ENCODE data around the gene CDK5R2. TPM values are rescaled to one million over a fixed set of nuclear protein-coding genes. Genes with fewer than 3 reads are reported as not detected.

The CDK5R2 gene
- total RNA-seq = 1.7 and 1.9 TPM in 2 replicates
- long read RNA-seq = 0 reads

DNA sequence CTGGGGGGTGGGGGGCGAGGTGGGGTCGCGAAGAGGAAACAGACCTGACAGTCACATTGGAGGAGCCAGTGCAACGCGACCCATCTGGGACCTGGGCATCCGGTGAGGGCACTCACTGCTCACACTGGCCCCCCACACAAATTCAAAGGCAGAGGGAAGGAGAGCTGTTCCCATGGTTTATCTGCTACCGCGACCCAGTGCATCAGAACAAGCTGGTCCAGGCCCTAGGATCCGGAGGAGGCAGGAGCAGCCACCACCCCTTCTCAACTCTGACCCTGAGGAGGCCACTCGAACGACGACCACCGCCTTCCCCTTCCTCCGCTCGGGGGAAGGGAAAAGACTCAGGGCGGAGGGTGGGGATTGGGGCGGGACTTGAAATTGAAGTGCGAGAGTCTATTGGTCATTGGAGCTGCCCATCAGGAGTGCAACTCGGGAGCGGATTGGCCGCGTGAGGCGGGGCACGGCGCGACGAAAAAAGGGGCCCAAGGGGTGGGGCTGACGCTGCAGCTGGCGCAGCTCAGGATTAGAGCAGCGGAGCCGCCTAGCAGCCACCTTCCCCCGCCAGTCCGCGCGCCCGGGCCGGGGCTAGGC, at the start of gene CDK5R2:
TSS of gene CDK5R2 (plus strand) at position 526 of the 591 bp plus-strand sequence. CDS start 155 bp downstream, outside the sequence.
- H3K4me1 Mint-ChIP-seq = peaks cover 38% of the 10 kb centered on the region
- H3K27ac Mint-ChIP-seq (ENCODE audit: unreplicated experiment) = no peak within 1 kb of the TSS
- TF ChIP-seq, protein P1, sequence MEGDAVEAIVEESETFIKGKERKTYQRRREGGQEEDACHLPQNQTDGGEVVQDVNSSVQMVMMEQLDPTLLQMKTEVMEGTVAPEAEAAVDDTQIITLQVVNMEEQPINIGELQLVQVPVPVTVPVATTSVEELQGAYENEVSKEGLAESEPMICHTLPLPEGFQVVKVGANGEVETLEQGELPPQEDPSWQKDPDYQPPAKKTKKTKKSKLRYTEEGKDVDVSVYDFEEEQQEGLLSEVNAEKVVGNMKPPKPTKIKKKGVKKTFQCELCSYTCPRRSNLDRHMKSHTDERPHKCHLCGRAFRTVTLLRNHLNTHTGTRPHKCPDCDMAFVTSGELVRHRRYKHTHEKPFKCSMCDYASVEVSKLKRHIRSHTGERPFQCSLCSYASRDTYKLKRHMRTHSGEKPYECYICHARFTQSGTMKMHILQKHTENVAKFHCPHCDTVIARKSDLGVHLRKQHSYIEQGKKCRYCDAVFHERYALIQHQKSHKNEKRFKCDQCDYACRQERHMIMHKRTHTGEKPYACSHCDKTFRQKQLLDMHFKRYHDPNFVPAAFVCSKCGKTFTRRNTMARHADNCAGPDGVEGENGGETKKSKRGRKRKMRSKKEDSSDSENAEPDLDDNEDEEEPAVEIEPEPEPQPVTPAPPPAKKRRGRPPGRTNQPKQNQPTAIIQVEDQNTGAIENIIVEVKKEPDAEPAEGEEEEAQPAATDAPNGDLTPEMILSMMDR (conservative IDR thresholded peaks at IDR 0.05) = no peak
- H3K27me3 Mint-ChIP-seq (ENCODE audit: low read depth) = peaks cover 90% of the 10 kb centered on the region
- peak; percentile 98 for DNase-seq (ENCODE audit: low read depth, low spot score)
- H3K36me3 Mint-ChIP-seq (ENCODE audit: low read depth) = no peaks in the 10 kb centered on the region
- no peaks in the 10 kb centered on the region for H3K9me3 Mint-ChIP-seq
- H3K4me3 Mint-ChIP-seq = peak within 1 kb of the TSS; percentile 88

GRCh38 chr2:218910741-218911140, 48.7 kb upstream of the CDK5R2 start:
- no peak overlapping the region for H3K27ac Mint-ChIP-seq (ENCODE audit: unreplicated experiment)
- no peaks in the 10 kb centered on the region for H3K9me3 Mint-ChIP-seq
- peaks cover 25% of the 10 kb centered on the region for H3K27me3 Mint-ChIP-seq (ENCODE audit: low read depth)
- TF ChIP-seq, protein P1 (conservative IDR thresholded peaks at IDR 0.05) = no peak
- DNase-seq (ENCODE audit: low read depth, low spot score) = no peak
- no peaks in the 10 kb centered on the region for H3K36me3 Mint-ChIP-seq (ENCODE audit: low read depth)
- H3K4me3 Mint-ChIP-seq = peak overlapping the region; percentile 50
- H3K4me1 Mint-ChIP-seq = peaks cover 24% of the 10 kb centered on the region

DNA sequence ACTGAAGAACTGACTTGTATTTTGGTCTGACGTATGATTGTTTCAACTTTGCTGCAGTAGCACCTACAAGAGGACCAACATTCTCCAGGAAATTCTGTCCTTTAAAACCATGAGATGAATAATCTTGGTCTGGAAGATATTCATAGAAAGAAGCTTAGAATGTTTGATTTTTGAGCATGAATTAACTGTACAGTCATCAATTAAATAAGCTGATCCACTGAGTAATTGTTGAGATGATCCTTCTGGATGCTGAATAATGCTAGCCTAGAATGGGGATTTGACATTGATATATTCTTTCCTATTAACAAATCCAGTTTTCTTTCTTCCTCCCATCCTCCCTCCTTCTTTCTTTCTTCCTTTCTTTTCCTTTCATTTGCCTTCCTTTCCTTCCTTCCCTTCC, 39.0 kb upstream of the CDK5R2 start:
- TF ChIP-seq, protein P1 (conservative IDR thresholded peaks at IDR 0.05) = no peak

DNA sequence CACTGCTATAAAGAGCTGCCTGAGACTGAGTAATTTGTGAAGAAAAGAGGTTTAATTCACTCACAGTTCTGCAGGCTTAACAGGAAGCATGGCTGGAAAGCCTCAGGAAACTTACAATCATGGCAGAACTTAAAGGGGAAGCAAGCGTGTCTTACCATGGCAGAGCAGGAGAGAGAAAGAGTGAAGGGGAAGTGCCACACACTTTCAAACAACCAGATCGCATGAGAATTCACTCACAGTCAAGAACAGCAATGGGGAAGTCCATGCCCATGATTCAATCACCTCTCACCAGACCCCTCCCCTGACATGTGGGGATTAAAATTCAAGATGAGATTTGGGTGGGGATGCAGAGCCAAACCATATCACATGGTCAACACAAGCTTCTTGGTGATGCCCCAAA, 34.7 kb upstream of the CDK5R2 start:
- H3K36me3 Mint-ChIP-seq (ENCODE audit: low read depth) = peaks cover 14% of the 10 kb centered on the region
- H3K4me3 Mint-ChIP-seq = no peak overlapping the region
- TF ChIP-seq, protein P1 (conservative IDR thresholded peaks at IDR 0.05) = no peak
- no peaks in the 10 kb centered on the region for H3K4me1 Mint-ChIP-seq
- peaks cover 10% of the 10 kb centered on the region for H3K27me3 Mint-ChIP-seq (ENCODE audit: low read depth)
- DNase-seq (ENCODE audit: low read depth, low spot score) = no peak
- H3K27ac Mint-ChIP-seq (ENCODE audit: unreplicated experiment) = no peak overlapping the region
- peaks cover 14% of the 10 kb centered on the region for H3K9me3 Mint-ChIP-seq

More for the DNA sequence above, 39.0 kb upstream of the CDK5R2 start:
- Mint-ChIP-seq H3K27ac (ENCODE audit: unreplicated experiment) (no peak overlapping the region), H3K27me3 (ENCODE audit: low read depth) (no peaks in the 10 kb centered on the region), H3K9me3 (peaks cover 14% of the 10 kb centered on the region), H3K4me1 (no peaks in the 10 kb centered on the region), H3K4me3 (no peak overlapping the region), H3K36me3 (ENCODE audit: low read depth) (peaks cover 14% of the 10 kb centered on the region)
- DNase-seq (ENCODE audit: low read depth, low spot score) = no peak

DNA sequence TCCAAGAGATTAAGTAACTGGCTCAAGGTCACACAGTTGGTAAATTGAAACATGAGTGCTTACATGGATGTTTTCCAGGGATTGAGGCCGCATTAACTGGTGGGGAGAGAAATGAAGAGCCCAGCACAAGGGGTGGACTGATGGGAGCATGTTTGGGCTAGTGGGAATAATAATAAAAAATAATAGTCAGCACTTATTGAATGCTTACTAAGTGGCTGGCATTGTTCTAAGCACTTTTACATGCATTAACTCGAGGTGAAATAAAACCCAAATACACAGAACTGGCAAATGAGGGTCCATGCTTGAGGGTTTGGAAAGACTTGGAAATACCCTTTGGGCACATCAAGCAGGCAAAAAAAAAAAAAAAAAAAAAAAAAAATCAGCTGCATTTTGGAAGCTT, 34.0 kb upstream of the CDK5R2 start:
- Mint-ChIP-seq H3K27ac (ENCODE audit: unreplicated experiment) (no peak overlapping the region), H3K4me3 (no peak overlapping the region)

More for the DNA sequence above, 34.0 kb upstream of the CDK5R2 start:
- TF ChIP-seq, protein P1 (conservative IDR thresholded peaks at IDR 0.05) = no peak
- Mint-ChIP-seq H3K9me3 (peaks cover 14% of the 10 kb centered on the region), H3K4me1 (no peaks in the 10 kb centered on the region), H3K36me3 (ENCODE audit: low read depth) (peaks cover 17% of the 10 kb centered on the region), H3K27me3 (ENCODE audit: low read depth) (peaks cover 16% of the 10 kb centered on the region)
- no peak for DNase-seq (ENCODE audit: low read depth, low spot score)

Data from neural crest cell (in vitro differentiated cells).